NCI-H1694 treated with DMSO at 0.1 percent for 48 hours (cell line): ENCODE data around the gene CCDC88A.
"Not testable (repeated sequence)": the region's sequence is repeated elsewhere in the genome, so short reads cannot be mapped to it uniquely, and the experiment has no call there.

Experiments
- DNase-seq: peaks from one replicate; lab custom pipeline; 2025; lab: John Stamatoyannopoulos, UW

Gene CCDC88A

GRCh38 chr2:55421326-55421725, 1.7 kb upstream of the CCDC88A start:
- DNase-seq: no peak

DNA sequence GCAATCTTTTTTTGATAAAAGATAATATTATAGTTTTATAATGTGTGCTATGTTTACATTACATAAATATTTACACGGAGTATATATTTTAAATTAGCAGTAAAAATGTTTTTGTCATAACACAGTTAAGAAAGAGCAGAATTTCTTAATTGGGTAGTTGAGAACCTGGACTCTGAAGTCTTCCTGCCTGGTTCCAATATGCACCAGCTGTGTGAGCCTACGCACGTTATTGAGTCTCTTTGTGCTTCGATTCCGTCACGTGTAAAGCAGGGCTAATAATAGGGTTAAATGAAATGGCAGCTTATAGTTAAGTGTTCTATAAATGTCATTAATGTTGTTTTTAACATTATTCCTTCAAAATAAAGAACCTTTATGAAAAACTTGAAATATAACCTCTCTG, 1.2 kb upstream of the CCDC88A start:
- DNase-seq: peak; percentile 36

DNA sequence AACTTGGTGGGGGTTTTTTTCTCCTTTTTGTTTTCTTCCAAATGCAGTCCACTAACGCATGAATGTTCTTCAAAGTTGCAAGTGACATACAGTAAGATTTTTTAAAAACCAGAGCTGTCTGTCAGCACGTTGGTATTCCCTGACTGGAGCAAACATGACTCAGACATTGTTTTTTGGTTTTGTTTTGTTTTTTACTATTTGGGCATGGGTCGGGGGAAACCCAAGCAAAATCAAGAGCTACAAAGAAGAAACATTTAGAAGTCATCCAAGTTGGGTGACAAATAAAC, 726 bp upstream of the CCDC88A start:
- DNase-seq: no peak

GRCh38 chr2:55419233-55419678, 400 bp downstream of the CCDC88A start:
- peak; percentile 74 for DNase-seq

DNA sequence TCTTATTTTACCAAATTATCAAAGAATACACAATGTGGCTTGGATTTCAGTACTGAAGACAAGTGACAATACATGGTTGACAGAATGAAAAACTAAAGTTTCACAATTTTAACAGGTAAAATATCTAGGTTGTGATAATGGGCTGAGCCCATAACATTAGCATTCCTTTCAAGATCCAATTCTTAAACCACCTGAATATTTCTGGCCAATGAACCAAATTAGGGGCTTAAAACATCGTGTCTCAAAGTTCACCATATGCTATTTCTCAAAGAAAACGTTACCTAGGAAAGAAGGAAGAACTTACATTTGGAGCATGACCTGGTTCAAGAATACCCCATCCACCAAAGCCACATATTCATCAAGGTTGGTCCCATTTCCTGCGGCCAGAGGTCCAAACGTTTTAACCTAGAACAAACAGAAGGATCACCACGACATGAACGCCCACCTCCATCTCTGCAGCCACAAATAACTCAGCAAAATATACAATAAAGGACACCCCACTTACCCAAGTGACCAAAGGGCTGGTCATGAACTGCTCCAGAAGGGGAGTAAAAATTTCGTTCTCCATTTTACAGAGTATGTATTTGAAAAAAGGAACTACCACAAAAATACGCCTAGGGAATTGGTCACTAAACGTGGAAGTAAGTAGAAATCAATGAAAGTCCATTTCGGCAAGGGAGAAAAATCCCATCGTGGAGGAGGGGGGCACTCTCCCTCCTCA, 984 bp downstream of the CCDC88A start:
- no peak for DNase-seq

DNA sequence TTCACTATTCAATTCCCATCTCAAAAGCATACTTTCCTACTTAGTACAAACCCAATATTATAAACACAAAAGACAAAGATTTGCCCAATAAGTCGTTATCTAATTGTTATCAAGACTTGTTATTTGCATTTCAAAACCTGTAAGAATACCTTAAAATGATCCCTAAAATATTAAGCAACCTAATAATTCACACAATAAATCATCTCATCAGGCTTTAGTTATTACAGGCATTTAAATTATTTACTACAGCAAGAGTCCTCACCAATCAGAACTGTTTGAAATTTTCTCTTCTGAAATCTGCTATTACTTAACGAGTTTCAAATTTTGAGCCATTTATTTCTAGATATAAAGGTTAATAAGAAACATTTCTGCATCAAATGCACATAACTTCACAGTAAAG, 1.6 kb downstream of the CCDC88A start:
- peak; percentile 33 for DNase-seq

DNA sequence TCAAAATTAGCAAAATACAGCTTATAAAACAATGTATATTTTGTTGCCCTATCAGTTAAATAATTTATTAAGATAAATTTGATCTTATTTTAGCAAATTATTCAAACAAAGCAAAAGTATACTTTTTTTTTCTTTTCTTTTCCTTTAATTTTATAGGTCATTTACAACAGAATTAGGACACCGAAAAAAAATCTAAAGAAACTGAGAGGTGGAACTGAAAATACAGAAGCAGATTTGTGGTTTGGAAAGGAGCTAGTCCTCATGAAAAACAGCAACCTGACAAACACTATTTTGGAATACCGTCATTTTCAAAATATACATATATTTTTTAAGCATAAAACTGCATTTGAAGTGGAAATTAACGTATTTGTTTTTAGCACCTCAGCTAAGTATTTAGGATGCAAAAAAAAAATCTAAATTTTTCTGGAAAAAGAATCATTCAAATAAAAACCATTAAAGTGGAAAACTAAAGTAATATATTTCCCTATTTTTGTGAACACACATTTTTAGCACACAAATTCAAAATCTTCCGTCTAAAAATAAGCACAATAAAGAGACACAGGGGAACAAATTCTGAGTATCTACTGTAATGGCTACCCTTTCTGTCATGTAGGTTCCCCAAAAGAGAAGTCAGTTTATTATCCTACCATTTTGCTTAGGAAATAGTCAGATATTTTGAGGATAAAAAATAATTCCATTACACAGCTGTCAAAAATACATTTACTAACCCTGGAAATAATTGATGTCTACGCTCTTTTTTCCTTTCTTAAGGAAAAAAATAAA, 2.7 kb downstream of the CCDC88A start:
- DNase-seq: no peak

GRCh38 chr2:55415300-55415699, 4.4 kb downstream of the CCDC88A start:
- no peak for DNase-seq

DNA sequence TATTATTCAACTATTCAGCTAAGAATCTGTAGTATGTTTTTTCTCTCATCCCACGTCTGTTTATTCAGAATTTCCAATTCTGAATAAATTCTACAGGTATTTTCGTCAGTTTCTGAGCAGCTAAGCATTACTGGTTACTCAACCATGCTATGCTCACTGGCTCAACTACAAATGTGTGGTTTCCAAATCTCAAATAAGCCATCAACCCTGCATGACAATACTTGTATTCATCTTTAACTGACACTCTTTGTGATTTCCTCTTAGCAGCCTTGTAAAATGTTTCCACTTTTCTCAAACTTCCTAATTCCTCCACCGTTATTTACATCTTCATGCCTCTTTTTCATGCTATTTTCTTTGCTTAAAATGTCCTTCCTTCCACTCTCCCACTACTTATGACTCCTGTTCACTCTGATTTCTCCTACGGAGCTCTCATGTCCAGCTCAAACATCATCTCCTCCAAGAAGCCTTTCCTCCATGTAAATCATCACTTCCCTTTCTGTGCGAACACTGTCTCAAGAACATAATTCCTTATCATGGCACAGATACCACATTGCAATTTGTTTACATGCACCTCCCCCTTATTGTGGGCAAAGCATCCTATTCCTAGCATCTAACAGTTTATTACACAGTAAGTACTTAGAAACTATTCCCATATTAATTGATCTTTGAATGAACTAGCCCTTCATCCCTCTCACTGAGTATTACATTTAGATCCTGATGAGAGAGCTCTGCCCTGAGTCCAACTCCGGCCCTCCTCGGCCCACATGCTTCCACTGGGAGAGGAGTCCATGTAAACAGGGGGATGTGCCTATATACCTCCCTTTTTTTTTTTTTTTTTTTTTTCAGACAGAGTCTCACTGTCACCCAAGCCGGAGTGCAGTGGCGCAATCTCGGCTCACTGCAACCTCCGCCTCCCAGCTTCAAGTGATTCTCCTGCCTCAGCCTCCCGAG, 10.5 kb downstream of the CCDC88A start:
- no peak for DNase-seq

- DNase-seq: no peak
These were observed 11.4 kb downstream of the CCDC88A start for GRCh38 chr2:55408098-55408882.

GRCh38 chr2:55405116-55405515, 14.5 kb downstream of the CCDC88A start:
- DNase-seq: no peak

GRCh38 chr2:55403256-55403998, 16.2 kb downstream of the CCDC88A start:
- DNase-seq: no peak

DNA sequence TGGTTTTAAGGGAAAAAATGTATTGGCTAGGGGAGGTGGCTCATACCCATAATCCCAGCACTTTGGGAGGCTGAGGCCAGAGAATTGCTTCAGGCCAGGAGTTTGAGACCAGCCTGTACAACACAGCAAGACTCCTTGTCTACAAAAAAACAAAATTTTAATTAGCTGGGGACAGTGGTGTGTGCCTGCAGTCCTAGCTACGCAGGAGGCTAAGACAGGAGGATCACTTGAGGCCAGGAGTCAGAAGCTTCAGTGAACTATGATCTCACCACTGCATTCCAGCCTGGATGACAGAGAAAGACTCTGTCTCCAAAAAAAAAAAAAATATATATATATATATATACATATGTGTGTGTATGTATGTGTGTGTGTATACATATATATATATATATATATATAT, 18.5 kb downstream of the CCDC88A start:
- DNase-seq: no peak

GRCh38 chr2:55400332-55400731, 19.3 kb downstream of the CCDC88A start:
- DNase-seq: no peak

GRCh38 chr2:55399815-55400214, 19.8 kb downstream of the CCDC88A start:
- DNase-seq: no peak

DNA sequence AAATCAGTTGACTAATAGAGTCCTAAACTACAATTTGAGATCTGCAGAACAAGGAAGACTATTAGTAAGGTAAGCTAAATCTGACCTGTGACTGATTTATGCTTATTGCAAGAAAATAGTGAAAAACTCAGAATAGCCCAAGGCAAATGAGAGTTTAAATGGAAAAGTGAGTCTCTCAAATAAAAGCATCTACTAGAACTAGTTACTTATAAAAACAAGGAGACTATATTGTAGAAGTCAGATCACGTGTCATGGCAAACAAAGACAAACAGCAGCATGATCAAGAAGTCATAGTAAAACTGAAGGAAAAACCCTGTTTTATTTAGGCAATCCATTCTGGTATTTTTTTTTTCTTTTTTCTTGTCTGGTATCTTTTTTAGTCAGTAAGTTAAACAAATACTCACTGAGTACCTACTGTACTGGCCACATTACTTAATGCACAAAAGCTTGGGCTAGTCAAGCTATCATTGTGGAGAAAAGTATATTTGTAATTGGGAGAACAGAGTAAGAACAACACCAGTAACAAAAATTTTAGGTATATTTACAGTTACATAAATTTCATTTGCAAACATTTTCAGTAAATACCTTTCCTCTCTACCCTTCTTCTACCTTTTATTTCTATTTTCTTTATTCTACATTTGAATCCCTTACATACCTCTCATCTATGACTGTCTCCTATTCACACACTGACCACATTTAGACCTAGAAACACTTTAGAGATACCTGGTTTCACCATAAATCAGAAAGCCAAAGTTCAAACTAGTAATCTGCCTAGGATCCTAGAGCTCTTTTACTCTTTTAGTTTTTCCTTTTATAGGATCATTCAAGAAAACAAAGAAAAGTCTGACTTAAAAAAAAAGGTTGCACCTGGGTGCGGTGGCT, 23.7 kb downstream of the CCDC88A start:
- DNase-seq: no peak

DNA sequence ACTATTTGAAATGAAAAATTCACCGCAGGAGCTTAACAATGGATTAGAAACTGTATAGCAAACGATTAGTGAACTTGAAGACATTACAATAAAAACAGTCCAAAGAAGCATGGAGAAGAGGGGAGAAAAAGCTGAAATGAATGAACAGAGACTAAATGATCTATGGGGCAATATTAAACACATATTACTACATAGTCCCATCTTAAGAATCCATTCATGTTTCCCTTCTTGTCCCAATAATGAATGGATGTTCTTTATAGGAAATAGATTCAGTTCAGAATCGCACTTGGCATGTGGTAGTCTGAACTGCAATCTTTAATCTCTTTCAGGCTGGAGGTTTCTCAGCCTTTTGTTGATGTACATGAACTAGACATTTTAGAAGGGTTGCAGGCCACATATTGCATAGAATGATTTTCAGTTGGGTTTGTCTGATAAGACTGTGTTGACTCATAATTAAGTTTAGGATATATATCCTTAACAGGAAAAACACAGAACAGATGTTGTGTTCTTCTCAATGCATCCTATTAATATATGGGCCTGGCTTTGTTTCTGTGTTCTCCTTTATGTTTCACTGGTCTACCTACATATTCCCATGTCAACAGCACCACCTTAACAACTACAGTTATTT, 27.9 kb downstream of the CCDC88A start:
- DNase-seq: no peak

- no peak for DNase-seq
These were observed 28.5 kb downstream of the CCDC88A start for GRCh38 chr2:55391155-55391554.

GRCh38 chr2:55385516-55385915, 34.1 kb downstream of the CCDC88A start:
- DNase-seq: not testable (repeated sequence)

DNA sequence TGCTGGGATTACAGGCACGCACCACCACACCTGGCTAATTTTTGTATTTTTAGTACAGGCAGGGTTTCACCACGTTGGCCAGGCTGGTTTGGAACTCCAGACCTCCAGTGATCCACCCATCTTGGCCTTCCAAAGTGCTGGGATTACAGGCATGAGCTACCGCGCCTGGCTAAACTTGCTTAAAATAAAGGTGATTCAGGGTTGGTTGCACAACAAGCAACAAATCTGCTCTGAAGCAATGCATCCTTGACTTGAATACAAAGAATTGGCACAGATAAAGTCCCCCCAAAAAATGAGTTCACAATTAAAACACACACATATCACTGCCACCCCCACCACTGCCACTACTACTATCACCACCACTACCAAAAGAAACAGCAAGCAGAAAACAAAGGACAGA, 34.9 kb downstream of the CCDC88A start:
- DNase-seq: no peak
